Smooth muscle cell (in vitro differentiated cells): ENCODE results near the gene SNX20. TPM values are rescaled to one million over a fixed set of nuclear protein-coding genes. Genes with fewer than 3 reads are reported as not detected.

ENCODE experiments used
- DNase-seq: peaks from one replicate; lab custom pipeline; 2025; ENCODE audit not compliant: unreplicated experiment; lab: John Stamatoyannopoulos, UW
- H2AFZ ChIP-seq: fragments of 200-600 bp; sonication (generic); 2 replicates; pipeline ENCODE4 v1.6.0; 2016; ENCODE audit warnings: antibody characterized with exemption, low read depth, mild to moderate bottlenecking
- H3F3A ChIP-seq: fragments of 200-600 bp; sonication (generic); 2 replicates; pipeline ENCODE4 v1.6.0; 2017; ENCODE audit warnings: antibody characterized with exemption, low read depth
- H3K27ac ChIP-seq: fragments of 200-600 bp; sonication (generic); 2 replicates; pipeline ENCODE4 v1.5.1; 2016; ENCODE audit warnings: low read depth, mild to moderate bottlenecking
- H3K27me3 ChIP-seq: fragments of 200-600 bp; sonication (generic); 2 replicates; pipeline ENCODE4 v1.6.1; 2016; ENCODE audit warnings: low read depth, mild to moderate bottlenecking
- H3K36me3 ChIP-seq: fragments of 200-600 bp; sonication (generic); 2 replicates; pipeline ENCODE4 v1.5.1; 2016; ENCODE audit warnings: low read depth
- H3K4me1 ChIP-seq: fragments of 200-600 bp; sonication (generic); 2 replicates; pipeline ENCODE4 v1.5.1; 2016; ENCODE audit warnings: low read depth
- H3K4me2 ChIP-seq: fragments of 200-600 bp; sonication (generic); 2 replicates; pipeline ENCODE4 v1.6.0; 2016; ENCODE audit warnings: mild to moderate bottlenecking
- H3K4me3 ChIP-seq: fragments of 200-600 bp; sonication (generic); 2 replicates; pipeline ENCODE4 v1.5.1; 2016; ENCODE audit warnings: mild to moderate bottlenecking
- H3K79me2 ChIP-seq: fragments of 200-600 bp; sonication (generic); 2 replicates; pipeline ENCODE4 v1.6.0; 2016; ENCODE audit warnings: low read depth, mild to moderate bottlenecking
- H3K9ac ChIP-seq: fragments of 200-600 bp; sonication (generic); 2 replicates; pipeline ENCODE4 v1.6.0; 2016; ENCODE audit warnings: low read depth
- H3K9me3 ChIP-seq: fragments of 200-600 bp; sonication (generic); replicated peaks from 2 replicates; pipeline ENCODE4 v1.5.1; 2016; ENCODE audit warnings: low read depth
- H4K20me1 ChIP-seq: fragments of 200-600 bp; sonication (generic); 2 replicates; pipeline ENCODE4 v1.6.0; 2016; ENCODE audit warnings: low read depth
- CTCF ChIP-seq: fragments of 200-600 bp; sonication (generic); IDR thresholded peaks from 2 replicates; pipeline ENCODE4 v1.5.1; 2017; ENCODE audit warnings: borderline replicate concordance, mild to moderate bottlenecking, antibody characterized with exemption; ENCODE audit not compliant: insufficient read depth, poor library complexity, severe bottlenecking
- WGBS: methylation state at CpG from one replicate; pipeline ENCODE4 v1.1.7; 2016; ENCODE audit warnings: low lambda C conversion rate; 5-methylcytosine and 5-hydroxymethylcytosine counted together
- polyA plus RNA-seq: library from polyadenylated mRNA; unstranded; fragments of >200 nt; fragmentation: Nextera tagmentation; extraction: Ambion mirVana; gene quantifications from 2 replicates; pipeline ENCODE4 v1.2.1, GENCODE V29; 2016
- total RNA-seq: library from RNA; depleted of rRNA; stranded (reverse); fragments of >200 nt; gene quantifications from 2 replicates; pipeline ENCODE4 v1.2.3, GENCODE V29; 2014

The SNX20 gene
- total and polyA plus RNA-seq, 2 experiments from 2014 or later: not detected

DNA sequence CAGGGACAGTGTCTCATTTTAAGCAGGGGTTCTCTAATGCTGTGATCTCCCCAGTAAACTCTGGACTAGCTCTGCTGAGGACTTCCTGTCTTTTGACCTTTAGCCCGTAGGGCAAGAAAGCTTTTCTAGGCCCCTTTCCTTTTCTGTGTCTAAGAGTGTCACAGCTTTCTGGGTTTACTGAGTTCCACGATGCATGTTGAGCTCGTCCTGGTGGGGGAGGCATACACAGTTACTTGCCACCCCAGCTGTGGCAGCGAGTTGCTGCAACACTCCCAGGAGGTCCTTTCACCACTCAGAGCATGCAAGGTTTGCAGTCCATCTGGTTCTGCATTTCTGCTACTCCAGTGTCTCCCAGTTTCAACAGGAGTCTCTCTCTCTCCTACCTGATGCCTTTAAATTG lies 36.0 kb upstream of the SNX20 start:
- Histone ChIP-seq H3K27ac (no peak overlapping the region), H3K4me1 (no peaks in the 10 kb centered on the region), H4K20me1 (no peaks in the 10 kb centered on the region), H3K9me3 (no peaks in the 10 kb centered on the region), H3K27me3 (no peaks in the 10 kb centered on the region), H3K4me2 (no peak overlapping the region), H3K79me2 (no peaks in the 10 kb centered on the region), H2AFZ (no peak overlapping the region), H3K9ac (no peak overlapping the region), H3K4me3 (no peak overlapping the region), H3F3A (no peaks in the 10 kb centered on the region), H3K36me3 (no peaks in the 10 kb centered on the region)
- no peak for DNase-seq
- WGBS: 94% methylated on average over 4 of the region's 4 CpGs
- TF ChIP-seq CTCF: no peak

DNA sequence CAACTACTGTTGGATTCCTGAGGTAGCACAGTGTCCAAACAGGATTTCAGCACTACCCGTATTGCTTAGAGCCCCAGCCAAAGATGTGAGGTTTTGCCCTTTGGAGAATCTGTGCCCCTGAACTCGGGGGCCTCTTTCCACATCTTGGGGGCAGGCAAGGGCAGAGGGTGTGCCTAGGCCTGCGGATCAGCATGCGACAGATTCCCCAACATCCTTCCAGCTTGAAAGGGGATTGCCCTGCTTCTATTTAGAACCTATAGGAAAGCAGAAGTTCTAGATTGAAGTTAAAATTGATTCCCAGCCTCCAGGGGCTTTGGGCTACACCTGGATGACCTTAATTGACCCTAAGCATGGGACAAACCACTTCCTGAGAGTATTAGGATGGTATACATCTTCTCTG lies 31.8 kb upstream of the SNX20 start:
- Histone ChIP-seq H4K20me1 (no peaks in the 10 kb centered on the region), H3K9me3 (no peaks in the 10 kb centered on the region), H3K27me3 (no peaks in the 10 kb centered on the region), H2AFZ (no peak overlapping the region), H3K4me3 (no peak overlapping the region), H3K4me2 (no peak overlapping the region), H3F3A (no peaks in the 10 kb centered on the region), H3K36me3 (no peaks in the 10 kb centered on the region), H3K79me2 (no peaks in the 10 kb centered on the region), H3K27ac (no peak overlapping the region), H3K9ac (no peak overlapping the region), H3K4me1 (no peaks in the 10 kb centered on the region)
- 78% methylated on average over 4 of the region's 4 CpGs for WGBS
- no peak for TF ChIP-seq CTCF
- no peak for DNase-seq

DNA sequence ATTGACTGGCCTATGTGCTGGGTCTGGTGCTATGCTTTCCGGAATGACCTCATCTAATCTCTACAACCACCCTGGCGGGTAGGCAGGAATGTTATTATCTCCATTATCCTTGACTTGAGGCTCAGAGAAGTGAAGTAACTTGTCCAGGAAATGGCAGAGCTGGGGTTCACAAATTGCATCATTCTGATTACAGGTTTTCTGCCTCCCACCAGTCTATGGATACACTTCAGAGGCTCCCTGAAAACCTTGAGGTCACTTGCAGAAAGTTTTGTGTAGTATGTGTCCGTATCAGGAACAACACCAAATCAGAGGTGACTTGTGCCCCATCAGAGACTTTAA lies 31.4 kb upstream of the SNX20 start:
- DNase-seq: no peak
- H3K4me3 ChIP-seq: no peak overlapping the region
- H3K9me3 ChIP-seq: no peaks in the 10 kb centered on the region
- H3K9ac ChIP-seq: no peak overlapping the region
- no peaks in the 10 kb centered on the region for H3K36me3 ChIP-seq
- H3K4me1 ChIP-seq: no peaks in the 10 kb centered on the region
- no peak overlapping the region for H3K27ac ChIP-seq
- no peaks in the 10 kb centered on the region for H3F3A ChIP-seq
- no peak for TF ChIP-seq CTCF
- H4K20me1 ChIP-seq: no peaks in the 10 kb centered on the region
- no peak overlapping the region for H3K4me2 ChIP-seq
- 34% methylated on average over 3 of the region's 3 CpGs for WGBS
- H3K79me2 ChIP-seq: no peaks in the 10 kb centered on the region
- H2AFZ ChIP-seq: no peak overlapping the region
- H3K27me3 ChIP-seq: no peaks in the 10 kb centered on the region

DNA sequence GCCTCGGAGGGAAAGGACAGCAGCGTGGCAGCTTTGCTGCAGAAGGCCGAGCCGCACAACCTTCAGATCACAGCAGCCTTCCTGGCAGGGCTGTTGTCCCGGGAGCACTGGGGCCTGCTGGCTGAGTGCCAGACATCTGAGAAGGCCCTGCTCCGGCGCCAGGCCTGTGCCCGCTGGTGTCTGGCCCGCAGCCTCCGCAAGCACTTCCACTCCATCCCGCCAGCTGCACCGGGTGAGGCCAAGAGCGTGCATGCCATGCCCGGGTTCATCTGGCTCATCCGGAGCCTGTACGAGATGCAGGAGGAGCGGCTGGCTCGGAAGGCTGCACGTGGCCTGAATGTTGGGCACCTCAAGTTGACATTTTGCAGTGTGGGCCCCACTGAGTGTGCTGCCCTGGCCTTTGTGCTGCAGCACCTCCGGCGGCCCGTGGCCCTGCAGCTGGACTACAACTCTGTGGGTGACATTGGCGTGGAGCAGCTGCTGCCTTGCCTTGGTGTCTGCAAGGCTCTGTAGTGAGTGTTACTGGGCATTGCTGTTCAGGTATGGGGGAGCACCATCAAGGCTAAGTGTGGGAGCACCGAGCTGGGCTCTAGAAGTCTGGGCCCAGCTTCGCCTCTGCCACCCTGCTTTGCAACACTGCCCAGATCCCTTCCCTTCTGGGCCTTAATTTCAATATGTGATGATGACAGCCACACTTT lies 30.9 kb upstream of the SNX20 start:
- no peak for DNase-seq
- H3K79me2 ChIP-seq: no peaks in the 10 kb centered on the region
- no peak for TF ChIP-seq CTCF
- H4K20me1 ChIP-seq: no peaks in the 10 kb centered on the region
- H3K27ac ChIP-seq: no peak overlapping the region
- WGBS: 92% methylated on average over 25 of the region's 25 CpGs
- no peak overlapping the region for H3K4me3 ChIP-seq
- no peaks in the 10 kb centered on the region for H3K27me3 ChIP-seq
- no peak overlapping the region for H2AFZ ChIP-seq
- H3K4me1 ChIP-seq: no peaks in the 10 kb centered on the region
- no peaks in the 10 kb centered on the region for H3F3A ChIP-seq
- H3K9me3 ChIP-seq: no peaks in the 10 kb centered on the region
- H3K36me3 ChIP-seq: no peaks in the 10 kb centered on the region
- H3K9ac ChIP-seq: no peak overlapping the region
- H3K4me2 ChIP-seq: no peak overlapping the region
